ENCODE results near the gene ACTL8. TPM values are rescaled to one million over a fixed set of nuclear protein-coding genes. Genes with fewer than 3 reads are reported as not detected.
"Not testable (repeated sequence)": the region's sequence is repeated elsewhere in the genome, so short reads cannot be mapped to it uniquely, and the experiment has no call there.

Gene ACTL8
- total and polyA plus RNA-seq, 2 experiments from 2014 or later: 0.38 to 0.71 TPM

GRCh38 chr1:17744666-17745478 lies 10.3 kb upstream of the ACTL8 start:
- ATAC-seq: peak; percentile 34; the same call in 2 of the 3 replicates

GRCh38 chr1:17745479-17745955 lies 9.6 kb upstream of the ACTL8 start:
- Mint-ChIP-seq H3K4me1 (peaks cover 4% of the 10 kb centered on the region; the same call in 1 of the 3 replicates), H3K27ac (no peak overlapping the region), H3K36me3 (ENCODE audit: low read depth) (no peaks in the 10 kb centered on the region), H3K4me3 (no peak overlapping the region), H3K27me3 (ENCODE audit: insufficient read depth, low read depth, poor library complexity) (peaks cover 3% of the 10 kb centered on the region), H3K9me3 (no peaks in the 10 kb centered on the region; the same call in 2 of the 3 replicates)
- Histone ChIP-seq H3K4me2 (no peak overlapping the region), H2AFZ (0 out of 2 replicates have a peak overlapping the region, but pooled peaks have one; percentile 29), H3K9me2 (ENCODE audit: insufficient read depth) (peaks cover 3% of the 10 kb centered on the region; the same call in 1 of the 2 replicates), H3F3A (replicated peaks; ENCODE audit: low read depth) (no peaks in the 10 kb centered on the region), H3K36me3 (ENCODE audit: insufficient read depth) (no peaks in the 10 kb centered on the region; the same call in 1 of the 2 replicates), H3K4me3 (no peak overlapping the region), H3K27ac (ENCODE audit: low read depth) (no peak overlapping the region), H3K4me1 (ENCODE audit: insufficient read depth) (no peaks in the 10 kb centered on the region), H3K79me2 (replicated peaks; ENCODE audit: insufficient read depth) (no peaks in the 10 kb centered on the region), H3K27me3 (ENCODE audit: insufficient read depth) (no peaks in the 10 kb centered on the region), H4K20me1 (replicated peaks; ENCODE audit: insufficient read depth) (no peaks in the 10 kb centered on the region)
- ATAC-seq (no peak), DNase-seq (ENCODE audit: low spot score) (no peak)
- TF ChIP-seq CTCF (conservative IDR thresholded peaks at IDR 0.05; ENCODE audit: low read depth in 2 of 2): no peak
- TF ChIP-seq EZH2 (IDR thresholded peaks at IDR 0.05; ENCODE audit: low read depth, unreplicated experiment): no peak

More at GRCh38 chr1:17744666-17745478, 10.3 kb upstream of the ACTL8 start:
- no peaks in the 10 kb centered on the region; the same call in 2 of the 3 replicates for H3K9me3 Mint-ChIP-seq
- no peak overlapping the region for H3K27ac Mint-ChIP-seq
- no peak for TF ChIP-seq ZNF114 (CRISPR knock-in tag; IDR thresholded peaks at IDR 0.05)
- TF ChIP-seq CTCF (conservative IDR thresholded peaks at IDR 0.05; ENCODE audit: low read depth in 2 of 2): peak; percentile 23 to 52
- Histone ChIP-seq H3K27ac (ENCODE audit: low read depth) (no peak overlapping the region), H3K4me1 (ENCODE audit: insufficient read depth) (no peaks in the 10 kb centered on the region), H4K20me1 (replicated peaks; ENCODE audit: insufficient read depth) (no peaks in the 10 kb centered on the region), H3K4me2 (no peak overlapping the region), H3K79me2 (replicated peaks; ENCODE audit: insufficient read depth) (no peaks in the 10 kb centered on the region), H3K4me3 (no peak overlapping the region), H3F3A (replicated peaks; ENCODE audit: low read depth) (no peaks in the 10 kb centered on the region), H3K36me3 (ENCODE audit: insufficient read depth) (no peaks in the 10 kb centered on the region; the same call in 1 of the 2 replicates), H2AFZ (0 out of 2 replicates have a peak overlapping the region, but pooled peaks have one; percentile 29), H3K27me3 (ENCODE audit: insufficient read depth) (no peaks in the 10 kb centered on the region), H3K9me2 (ENCODE audit: insufficient read depth) (peaks cover 3% of the 10 kb centered on the region; the same call in 1 of the 2 replicates)
- no peak overlapping the region for H3K4me3 Mint-ChIP-seq
- peaks cover 3% of the 10 kb centered on the region for H3K27me3 Mint-ChIP-seq (ENCODE audit: insufficient read depth, low read depth, poor library complexity)
- H3K36me3 Mint-ChIP-seq (ENCODE audit: low read depth): no peaks in the 10 kb centered on the region
- DNase-seq (ENCODE audit: low spot score): no peak
- peaks cover 4% of the 10 kb centered on the region; the same call in 1 of the 3 replicates for H3K4me1 Mint-ChIP-seq

- not testable (repeated sequence) for H3K4me3 ChIP-seq; H3K4me2 ChIP-seq; H3K9me2 ChIP-seq (ENCODE audit: insufficient read depth); H3K4me1 ChIP-seq (ENCODE audit: insufficient read depth); H3F3A ChIP-seq (replicated peaks; ENCODE audit: low read depth); H3K4me3 Mint-ChIP-seq; H3K79me2 ChIP-seq (replicated peaks; ENCODE audit: insufficient read depth); H3K36me3 ChIP-seq (ENCODE audit: insufficient read depth); H3K27ac Mint-ChIP-seq; H3K27me3 Mint-ChIP-seq (ENCODE audit: insufficient read depth, low read depth, poor library complexity); DNase-seq (ENCODE audit: low spot score); H3K9me3 Mint-ChIP-seq; H2AFZ ChIP-seq; ATAC-seq; H3K27me3 ChIP-seq (ENCODE audit: insufficient read depth); H3K4me1 Mint-ChIP-seq; H4K20me1 ChIP-seq (replicated peaks; ENCODE audit: insufficient read depth); H3K27ac ChIP-seq (ENCODE audit: low read depth); H3K36me3 Mint-ChIP-seq (ENCODE audit: low read depth)
Observed at GRCh38 chr1:17746281-17746680, 8.9 kb upstream of the ACTL8 start.
